ENCODE measurements around the gene CLEC16A.

DNA sequence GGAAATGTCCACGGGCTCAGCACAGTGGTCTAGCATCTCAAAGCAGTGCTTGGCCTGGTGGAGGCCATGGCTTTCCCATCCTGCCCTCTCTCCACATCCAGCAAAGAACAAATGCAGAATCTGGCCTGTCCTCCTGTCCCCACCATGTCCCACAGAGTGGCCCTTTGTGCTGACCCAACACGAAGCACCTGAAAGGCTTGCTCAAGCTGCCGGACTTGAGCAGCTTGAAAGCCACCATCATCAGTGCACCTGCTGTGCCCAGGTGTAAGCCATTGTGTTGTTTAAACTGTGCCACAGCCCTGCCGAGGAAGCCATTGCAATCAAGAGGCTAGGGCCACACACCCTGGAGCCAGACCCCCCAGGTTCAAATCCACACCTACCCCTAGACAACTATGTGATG, 196.1 kb downstream of the CLEC16A start:
- no peak for TF ChIP-seq YY1 (IDR thresholded peaks at IDR 0.05; ENCODE audit: low read depth)
- no peak for TF ChIP-seq EP300 (IDR thresholded peaks at IDR 0.05; ENCODE audit: borderline replicate concordance)
- TF ChIP-seq CEBPB (IDR thresholded peaks at IDR 0.05), result no peak
- no peak for TF ChIP-seq NFIC (IDR thresholded peaks at IDR 0.05)
- no peak for TF ChIP-seq FOXM1 (IDR thresholded peaks at IDR 0.05; ENCODE audit: borderline replicate concordance, low read depth)
- TF ChIP-seq RAD21 (IDR thresholded peaks at IDR 0.05; ENCODE audit: low read depth), result no peak
- TF ChIP-seq, protein P1, sequence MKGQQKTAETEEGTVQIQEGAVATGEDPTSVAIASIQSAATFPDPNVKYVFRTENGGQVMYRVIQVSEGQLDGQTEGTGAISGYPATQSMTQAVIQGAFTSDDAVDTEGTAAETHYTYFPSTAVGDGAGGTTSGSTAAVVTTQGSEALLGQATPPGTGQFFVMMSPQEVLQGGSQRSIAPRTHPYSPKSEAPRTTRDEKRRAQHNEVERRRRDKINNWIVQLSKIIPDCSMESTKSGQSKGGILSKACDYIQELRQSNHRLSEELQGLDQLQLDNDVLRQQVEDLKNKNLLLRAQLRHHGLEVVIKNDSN (IDR thresholded peaks at IDR 0.05), result no peak
- no peak for TF ChIP-seq EGR1 (IDR thresholded peaks at IDR 0.05)
- no peak for TF ChIP-seq REST (IDR thresholded peaks at IDR 0.05; ENCODE audit: low read depth)
